Measurements from ENCODE around the gene TMEM252.

DNA sequence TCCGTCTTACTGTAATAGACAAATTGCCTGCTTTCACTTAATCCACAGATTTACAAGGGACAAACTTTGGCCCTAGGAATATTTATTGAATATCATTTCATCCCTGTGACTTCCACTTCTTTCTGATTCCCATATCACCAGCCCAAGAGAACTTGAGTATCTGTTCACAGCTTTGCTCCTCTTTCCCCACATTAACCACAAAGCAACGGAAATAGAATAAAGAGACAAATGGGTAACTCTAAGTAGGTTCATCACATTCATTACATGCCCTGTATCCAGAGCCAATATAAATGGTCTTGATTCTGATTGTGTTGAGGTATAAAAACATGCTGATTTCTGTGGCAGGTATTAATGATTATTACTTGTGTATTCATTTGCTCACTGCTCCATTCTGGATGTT, 41.9 kb downstream of the TMEM252 start:
- TF ChIP-seq, protein P1, sequence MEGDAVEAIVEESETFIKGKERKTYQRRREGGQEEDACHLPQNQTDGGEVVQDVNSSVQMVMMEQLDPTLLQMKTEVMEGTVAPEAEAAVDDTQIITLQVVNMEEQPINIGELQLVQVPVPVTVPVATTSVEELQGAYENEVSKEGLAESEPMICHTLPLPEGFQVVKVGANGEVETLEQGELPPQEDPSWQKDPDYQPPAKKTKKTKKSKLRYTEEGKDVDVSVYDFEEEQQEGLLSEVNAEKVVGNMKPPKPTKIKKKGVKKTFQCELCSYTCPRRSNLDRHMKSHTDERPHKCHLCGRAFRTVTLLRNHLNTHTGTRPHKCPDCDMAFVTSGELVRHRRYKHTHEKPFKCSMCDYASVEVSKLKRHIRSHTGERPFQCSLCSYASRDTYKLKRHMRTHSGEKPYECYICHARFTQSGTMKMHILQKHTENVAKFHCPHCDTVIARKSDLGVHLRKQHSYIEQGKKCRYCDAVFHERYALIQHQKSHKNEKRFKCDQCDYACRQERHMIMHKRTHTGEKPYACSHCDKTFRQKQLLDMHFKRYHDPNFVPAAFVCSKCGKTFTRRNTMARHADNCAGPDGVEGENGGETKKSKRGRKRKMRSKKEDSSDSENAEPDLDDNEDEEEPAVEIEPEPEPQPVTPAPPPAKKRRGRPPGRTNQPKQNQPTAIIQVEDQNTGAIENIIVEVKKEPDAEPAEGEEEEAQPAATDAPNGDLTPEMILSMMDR (IDR thresholded peaks at IDR 0.05): no peak
- no peak for TF ChIP-seq EP300 (IDR thresholded peaks at IDR 0.05; ENCODE audit: borderline replicate concordance in 1 of 2, low read depth in 1 of 2, low read length in 1 of 2)
- TF ChIP-seq, protein P2, sequence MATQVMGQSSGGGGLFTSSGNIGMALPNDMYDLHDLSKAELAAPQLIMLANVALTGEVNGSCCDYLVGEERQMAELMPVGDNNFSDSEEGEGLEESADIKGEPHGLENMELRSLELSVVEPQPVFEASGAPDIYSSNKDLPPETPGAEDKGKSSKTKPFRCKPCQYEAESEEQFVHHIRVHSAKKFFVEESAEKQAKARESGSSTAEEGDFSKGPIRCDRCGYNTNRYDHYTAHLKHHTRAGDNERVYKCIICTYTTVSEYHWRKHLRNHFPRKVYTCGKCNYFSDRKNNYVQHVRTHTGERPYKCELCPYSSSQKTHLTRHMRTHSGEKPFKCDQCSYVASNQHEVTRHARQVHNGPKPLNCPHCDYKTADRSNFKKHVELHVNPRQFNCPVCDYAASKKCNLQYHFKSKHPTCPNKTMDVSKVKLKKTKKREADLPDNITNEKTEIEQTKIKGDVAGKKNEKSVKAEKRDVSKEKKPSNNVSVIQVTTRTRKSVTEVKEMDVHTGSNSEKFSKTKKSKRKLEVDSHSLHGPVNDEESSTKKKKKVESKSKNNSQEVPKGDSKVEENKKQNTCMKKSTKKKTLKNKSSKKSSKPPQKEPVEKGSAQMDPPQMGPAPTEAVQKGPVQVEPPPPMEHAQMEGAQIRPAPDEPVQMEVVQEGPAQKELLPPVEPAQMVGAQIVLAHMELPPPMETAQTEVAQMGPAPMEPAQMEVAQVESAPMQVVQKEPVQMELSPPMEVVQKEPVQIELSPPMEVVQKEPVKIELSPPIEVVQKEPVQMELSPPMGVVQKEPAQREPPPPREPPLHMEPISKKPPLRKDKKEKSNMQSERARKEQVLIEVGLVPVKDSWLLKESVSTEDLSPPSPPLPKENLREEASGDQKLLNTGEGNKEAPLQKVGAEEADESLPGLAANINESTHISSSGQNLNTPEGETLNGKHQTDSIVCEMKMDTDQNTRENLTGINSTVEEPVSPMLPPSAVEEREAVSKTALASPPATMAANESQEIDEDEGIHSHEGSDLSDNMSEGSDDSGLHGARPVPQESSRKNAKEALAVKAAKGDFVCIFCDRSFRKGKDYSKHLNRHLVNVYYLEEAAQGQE (IDR thresholded peaks at IDR 0.05; ENCODE audit: low read depth, low read length): no peak
- no peak for TF ChIP-seq FOXM1 (IDR thresholded peaks at IDR 0.05; ENCODE audit: low read depth)
- TF ChIP-seq, protein P3, sequence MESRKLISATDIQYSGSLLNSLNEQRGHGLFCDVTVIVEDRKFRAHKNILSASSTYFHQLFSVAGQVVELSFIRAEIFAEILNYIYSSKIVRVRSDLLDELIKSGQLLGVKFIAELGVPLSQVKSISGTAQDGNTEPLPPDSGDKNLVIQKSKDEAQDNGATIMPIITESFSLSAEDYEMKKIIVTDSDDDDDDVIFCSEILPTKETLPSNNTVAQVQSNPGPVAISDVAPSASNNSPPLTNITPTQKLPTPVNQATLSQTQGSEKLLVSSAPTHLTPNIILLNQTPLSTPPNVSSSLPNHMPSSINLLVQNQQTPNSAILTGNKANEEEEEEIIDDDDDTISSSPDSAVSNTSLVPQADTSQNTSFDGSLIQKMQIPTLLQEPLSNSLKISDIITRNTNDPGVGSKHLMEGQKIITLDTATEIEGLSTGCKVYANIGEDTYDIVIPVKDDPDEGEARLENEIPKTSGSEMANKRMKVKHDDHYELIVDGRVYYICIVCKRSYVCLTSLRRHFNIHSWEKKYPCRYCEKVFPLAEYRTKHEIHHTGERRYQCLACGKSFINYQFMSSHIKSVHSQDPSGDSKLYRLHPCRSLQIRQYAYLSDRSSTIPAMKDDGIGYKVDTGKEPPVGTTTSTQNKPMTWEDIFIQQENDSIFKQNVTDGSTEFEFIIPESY (IDR thresholded peaks at IDR 0.05; ENCODE audit: borderline replicate concordance, low read depth): no peak
- no peak for TF ChIP-seq GATA2 (CRISPR knock-in tag; IDR thresholded peaks at IDR 0.05)
- TF ChIP-seq TEAD4 (IDR thresholded peaks at IDR 0.05; ENCODE audit: borderline replicate concordance, insufficient read depth): no peak
- no peak for TF ChIP-seq POLR2AphosphoS5 (IDR thresholded peaks at IDR 0.05; ENCODE audit: low read depth, low read length)
- TF ChIP-seq TAF1 (IDR thresholded peaks at IDR 0.05; ENCODE audit: borderline replicate concordance, low read depth, low read length): no peak
- TF ChIP-seq EZH2phosphoT487 (IDR thresholded peaks at IDR 0.05; ENCODE audit: borderline replicate concordance, low read depth): no peak
- no peak for TF ChIP-seq NFIC (IDR thresholded peaks at IDR 0.05; ENCODE audit: borderline replicate concordance)
- TF ChIP-seq, protein P4, sequence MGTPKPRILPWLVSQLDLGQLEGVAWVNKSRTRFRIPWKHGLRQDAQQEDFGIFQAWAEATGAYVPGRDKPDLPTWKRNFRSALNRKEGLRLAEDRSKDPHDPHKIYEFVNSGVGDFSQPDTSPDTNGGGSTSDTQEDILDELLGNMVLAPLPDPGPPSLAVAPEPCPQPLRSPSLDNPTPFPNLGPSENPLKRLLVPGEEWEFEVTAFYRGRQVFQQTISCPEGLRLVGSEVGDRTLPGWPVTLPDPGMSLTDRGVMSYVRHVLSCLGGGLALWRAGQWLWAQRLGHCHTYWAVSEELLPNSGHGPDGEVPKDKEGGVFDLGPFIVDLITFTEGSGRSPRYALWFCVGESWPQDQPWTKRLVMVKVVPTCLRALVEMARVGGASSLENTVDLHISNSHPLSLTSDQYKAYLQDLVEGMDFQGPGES (IDR thresholded peaks at IDR 0.05; ENCODE audit: low read depth, low read length): no peak
- no peak for TF ChIP-seq JUND (IDR thresholded peaks at IDR 0.05)
- no peak for TF ChIP-seq ELF1 (IDR thresholded peaks at IDR 0.05)

Measured in SK-N-SH (cell line).